RKO (cell line): ENCODE measurements around the gene ARFGAP1.

Experiments used
- DNase-seq: peaks from one replicate; pipeline ENCODE4 v3.0.0-alpha.2; 2016; ENCODE audit warnings: low spot score

The ARFGAP1 gene

GRCh38 chr20:63261060-63261794 is 11.4 kb upstream of the ARFGAP1 start:
- no peak for DNase-seq

GRCh38 chr20:63261795-63262528 is 10.7 kb upstream of the ARFGAP1 start:
- DNase-seq = no peak

GRCh38 chr20:63262836-63263235 is 9.8 kb upstream of the ARFGAP1 start:
- no peak for DNase-seq

GRCh38 chr20:63264000-63264399 is 8.6 kb upstream of the ARFGAP1 start:
- DNase-seq = no peak

- DNase-seq = no peak
These were observed 8.1 kb upstream of the ARFGAP1 start for GRCh38 chr20:63264519-63264918.

- no peak for DNase-seq
These were observed 6.6 kb upstream of the ARFGAP1 start for GRCh38 chr20:63265891-63266515.

- DNase-seq = no peak
These were observed 4.9 kb upstream of the ARFGAP1 start for GRCh38 chr20:63267691-63268090.

- DNase-seq = no peak
These were observed 4.4 kb upstream of the ARFGAP1 start for GRCh38 chr20:63268256-63268655.

- no peak for DNase-seq
These were observed 3.8 kb upstream of the ARFGAP1 start for GRCh38 chr20:63268671-63269439.

- DNase-seq = no peak
These were observed 2.9 kb upstream of the ARFGAP1 start for GRCh38 chr20:63269724-63270123.

- DNase-seq = no peak
These were observed 1.8 kb upstream of the ARFGAP1 start for GRCh38 chr20:63270606-63271325.

- no peak for DNase-seq
These were observed 506 bp downstream of the ARFGAP1 start for GRCh38 chr20:63273059-63273579.

GRCh38 chr20:63273635-63274380 is 1.2 kb downstream of the ARFGAP1 start:
- DNase-seq = peak; percentile 90

- no peak for DNase-seq
These were observed 2.0 kb downstream of the ARFGAP1 start for GRCh38 chr20:63274381-63275228.

GRCh38 chr20:63275825-63276224 is 3.2 kb downstream of the ARFGAP1 start:
- DNase-seq = no peak

- DNase-seq = no peak
These were observed 4.3 kb downstream of the ARFGAP1 start for GRCh38 chr20:63276956-63277355.

- DNase-seq = no peak
These were observed 5.1 kb downstream of the ARFGAP1 start for GRCh38 chr20:63277466-63278272.

- DNase-seq = no peak
These were observed 6.0 kb downstream of the ARFGAP1 start for GRCh38 chr20:63278661-63279060.

- no peak for DNase-seq
These were observed 7.3 kb downstream of the ARFGAP1 start for GRCh38 chr20:63279931-63280330.
